Left ventricle myocardium superior (tissue), 1 donor: Measurements from ENCODE around the gene ADRB1. TPM values are rescaled to one million over a fixed set of nuclear protein-coding genes. Genes with fewer than 3 reads are reported as not detected.
A peak's percentile ranks its signal among the peaks of the same experiment; 100 is the strongest.

ENCODE experiments used
- ATAC-seq: fragments of 200-7000 bp; cut with Tn5 transposase; one replicate; pipeline ENCODE4 v1.9.1; 2020; ENCODE audit warnings: mild to moderate bottlenecking, moderate library complexity
- DNase-seq: peaks from one replicate; pipeline ENCODE4 v3.0.0-alpha.2; 2020
- intact Hi-C: fragments of 100-400 bp; cut with micrococcal nuclease; formaldehyde crosslinking; loops from one replicate; pipeline ENCODE4 v1.11.0; 2022
- total RNA-seq: library from RNA; stranded (reverse); fragmentation: NEBNext Ultra II Directional; extraction: Animal tissue kit (Norgen Biotek cat#: 25700); gene quantifications from one replicate; pipeline ENCODE4 v1.2.1, GENCODE V29; 2021
- donor health status: DM: no; HTN: yes; CAD: no; lungs with severe emphysema.

Gene ADRB1
- total RNA-seq, 1 donor from 2014 or later, result 77.8 TPM

GRCh38 chr10:114045136-114046086, 1.7 kb downstream of the ADRB1 start:
- intact Hi-C loops, result no loop called here
- DNase-seq, result peak; percentile 69

GRCh38 chr10:114046087-114046458, 2.4 kb downstream of the ADRB1 start:
- no peak for ATAC-seq
- intact Hi-C loops, result no loop called here
- no peak for DNase-seq

More at GRCh38 chr10:114045136-114046086, 1.7 kb downstream of the ADRB1 start:
- no peak for ATAC-seq

DNA sequence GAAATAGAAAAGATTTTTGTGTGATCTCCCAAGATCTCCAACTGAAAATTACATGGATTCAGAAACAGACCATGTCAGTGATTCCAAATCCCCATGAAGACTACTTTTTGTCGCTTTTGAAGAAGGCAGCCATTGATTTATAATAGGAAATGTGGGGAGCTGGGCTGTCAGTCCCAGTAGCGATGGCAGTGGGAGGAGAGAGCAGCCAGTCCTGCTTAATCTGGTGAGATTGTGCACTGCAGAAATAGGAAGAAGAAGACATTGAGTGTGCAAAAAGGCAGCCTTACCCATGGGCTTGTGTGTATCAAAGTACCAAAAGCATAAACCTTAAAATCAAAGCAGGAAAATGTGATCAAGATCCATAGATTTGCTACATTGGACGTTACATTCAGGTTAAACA, 4.8 kb downstream of the ADRB1 start:
- DNase-seq (no peak), ATAC-seq (peak; percentile 18)
- intact Hi-C loops, result no loop called here

DNA sequence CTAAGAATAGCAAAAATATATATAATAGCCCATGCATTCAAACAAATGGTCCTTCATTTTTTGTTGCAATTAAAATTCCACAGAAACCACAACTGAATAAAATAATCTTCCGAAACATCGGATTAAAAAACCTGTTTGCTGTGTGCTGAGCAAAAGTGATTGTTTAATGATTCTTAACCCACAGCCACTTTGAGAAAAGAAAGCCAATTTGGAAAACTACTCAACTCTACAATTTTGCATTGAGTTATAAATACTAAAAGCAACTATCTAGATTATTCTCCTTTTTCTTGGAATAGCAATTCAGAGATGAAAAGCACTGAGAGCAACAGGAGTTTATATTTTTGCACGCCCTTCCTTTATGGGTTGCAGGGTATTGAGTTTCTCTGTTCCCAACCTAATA, 8.0 kb downstream of the ADRB1 start:
- ATAC-seq, result no peak
- no peak for DNase-seq
- intact Hi-C loops, result no loop called here

GRCh38 chr10:114052255-114052654, 8.6 kb downstream of the ADRB1 start:
- intact Hi-C loops, result no loop called here

DNA sequence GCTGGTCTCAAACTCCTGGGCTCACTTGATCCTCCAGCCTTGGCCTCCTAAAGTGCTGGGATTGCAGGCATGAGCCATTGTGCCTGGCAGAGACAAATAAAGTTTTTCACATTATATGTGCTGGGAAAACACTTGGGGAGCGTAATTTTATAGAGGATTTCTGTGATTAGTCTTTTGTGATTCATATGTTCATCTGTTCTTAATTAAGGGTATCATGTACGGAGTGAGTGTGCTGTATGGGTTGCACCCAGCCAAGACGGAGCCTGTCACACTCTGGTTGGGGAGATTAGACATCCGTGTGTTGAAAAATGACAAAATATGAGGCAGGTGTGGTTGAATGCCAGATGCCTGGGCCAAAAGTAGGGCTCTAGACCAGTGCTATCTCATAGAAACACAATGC, 10.3 kb downstream of the ADRB1 start:
- intact Hi-C loops, result no loop called here
- no peak for ATAC-seq

More at GRCh38 chr10:114052255-114052654, 8.6 kb downstream of the ADRB1 start:
- DNase-seq (no peak), ATAC-seq (no peak)

DNA sequence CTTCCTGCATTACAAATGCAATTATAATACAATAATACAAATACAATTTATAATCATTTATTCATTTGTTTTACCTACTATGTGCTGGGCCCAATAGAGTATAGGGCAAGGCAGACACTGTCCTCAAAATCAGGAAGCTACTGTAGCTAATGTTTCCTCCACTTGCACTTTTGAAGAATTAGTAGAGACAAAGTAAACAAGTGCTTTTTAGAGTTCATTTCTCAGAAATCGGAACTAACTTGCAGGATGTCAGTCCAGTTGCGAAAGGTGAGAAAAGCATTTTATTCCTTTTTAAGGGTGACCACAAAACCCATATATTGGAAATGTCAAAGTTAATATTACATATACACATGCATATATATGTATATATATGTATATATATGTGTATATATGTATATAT, 14.2 kb downstream of the ADRB1 start:
- ATAC-seq (no peak), DNase-seq (no peak)
- intact Hi-C loops, result no loop called here

More for the DNA sequence above, 10.3 kb downstream of the ADRB1 start:
- no peak for DNase-seq

DNA sequence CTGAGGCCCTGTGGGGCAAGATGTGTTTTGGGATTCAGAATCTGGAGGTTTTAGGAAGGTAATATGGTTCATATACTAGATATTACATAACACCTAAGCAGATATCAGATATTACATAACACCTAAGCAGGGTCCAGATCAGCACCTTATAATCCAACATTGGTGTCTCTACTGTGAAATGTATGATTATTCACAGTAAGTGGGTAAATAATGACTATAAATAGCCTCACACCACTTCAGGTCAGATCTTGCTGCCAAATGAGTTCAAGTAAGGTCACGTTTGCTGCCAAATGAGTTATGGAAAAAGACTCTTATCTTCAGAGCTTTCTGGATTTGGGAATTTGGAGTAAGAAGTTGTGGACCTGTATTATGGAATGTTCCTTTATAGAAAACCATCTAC, 14.6 kb downstream of the ADRB1 start:
- peak; percentile 73 for ATAC-seq

DNA sequence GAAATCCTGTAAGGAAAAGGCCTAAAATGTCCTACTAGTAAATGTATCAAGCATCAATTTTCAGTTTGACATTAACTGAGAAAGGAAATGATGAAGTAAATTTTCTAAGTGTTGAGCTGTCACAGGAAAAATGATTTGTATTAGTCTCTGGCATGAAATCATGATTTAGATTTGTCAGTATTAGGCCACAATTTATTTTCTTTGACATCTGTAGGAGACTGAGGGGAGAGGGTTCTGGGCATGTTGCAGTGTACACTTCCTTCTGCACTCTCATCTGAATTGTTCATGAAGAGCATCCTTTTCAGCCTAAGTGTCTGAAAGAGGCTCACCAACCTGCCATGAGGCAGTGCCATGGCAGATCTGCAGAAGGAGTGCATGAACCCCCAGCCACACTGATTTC, 15.9 kb downstream of the ADRB1 start:
- DNase-seq (no peak), ATAC-seq (no peak)
- intact Hi-C loops, result no loop called here

More for the DNA sequence above, 14.6 kb downstream of the ADRB1 start:
- intact Hi-C loops, result no loop called here
- DNase-seq, result no peak

DNA sequence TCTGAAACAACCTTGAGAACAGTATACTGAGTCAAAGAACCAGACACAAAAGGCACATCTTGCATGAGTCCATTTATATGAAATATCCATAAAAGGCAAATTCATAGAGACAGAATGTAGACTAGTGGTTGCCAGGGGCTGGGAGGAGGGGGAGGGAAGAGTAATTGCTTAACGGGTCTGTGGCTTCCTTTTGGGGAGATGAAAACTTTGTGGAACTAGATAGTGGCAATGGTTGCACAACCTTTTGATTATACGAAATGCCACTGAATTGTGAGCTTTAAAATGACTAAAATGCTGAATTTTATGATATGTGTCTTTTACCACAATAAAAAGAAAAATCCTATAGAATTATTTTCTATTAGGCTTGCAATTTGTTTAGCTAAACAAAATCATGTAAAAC, 16.8 kb downstream of the ADRB1 start:
- no peak for ATAC-seq

GRCh38 chr10:114061148-114061547, 17.5 kb downstream of the ADRB1 start:
- ATAC-seq (no peak), DNase-seq (no peak)
- intact Hi-C loops, result no loop called here

More for the DNA sequence above, 16.8 kb downstream of the ADRB1 start:
- intact Hi-C loops, result no loop called here
- no peak for DNase-seq

- ATAC-seq (no peak), DNase-seq (no peak)
- intact Hi-C loops, result no loop called here
Measured at GRCh38 chr10:114061789-114062188, 18.1 kb downstream of the ADRB1 start.

DNA sequence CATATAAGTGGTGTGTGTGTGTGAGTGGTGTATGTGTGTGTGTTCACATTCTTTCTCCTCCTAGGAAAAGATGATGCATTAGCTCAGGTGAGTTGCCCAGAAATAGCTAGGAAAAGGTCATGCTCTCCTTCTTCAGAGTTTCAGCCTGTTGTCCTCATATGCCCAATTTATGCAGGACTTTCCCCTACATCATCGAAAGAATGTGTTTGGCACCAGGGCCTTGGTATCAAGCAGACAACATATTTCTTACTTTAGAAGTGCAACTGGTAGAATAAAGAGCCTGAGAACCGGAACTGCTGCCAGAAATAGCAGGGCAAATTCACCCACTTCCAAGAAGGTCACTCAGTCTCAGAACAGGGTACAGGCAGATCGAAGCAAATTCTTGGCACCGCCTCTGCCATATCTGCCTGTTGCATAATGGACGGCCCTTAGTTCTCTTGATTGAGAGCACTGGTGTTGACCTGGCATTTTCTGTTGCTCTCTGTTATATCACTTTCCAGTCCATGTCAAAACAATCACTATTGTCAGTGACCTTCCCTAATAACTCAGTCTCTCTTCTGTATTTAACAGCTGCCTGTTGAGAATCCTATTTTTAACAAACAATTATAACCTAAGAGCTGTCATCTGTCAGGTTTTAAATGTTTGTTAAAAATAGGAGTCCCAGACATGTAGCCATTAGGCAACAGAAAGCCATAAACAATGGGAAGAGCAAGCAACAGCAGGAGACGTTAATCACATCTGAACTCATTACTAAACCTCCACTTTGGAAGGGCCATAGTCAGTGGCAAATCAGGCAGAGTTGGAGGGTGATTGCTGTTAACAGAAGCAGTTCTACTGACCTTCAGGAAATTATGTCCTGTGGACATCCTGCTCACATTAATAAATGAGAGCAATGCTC, 20.7 kb downstream of the ADRB1 start:
- ATAC-seq, result peak; percentile 91
- intact Hi-C loops, result no loop called here
- peak; percentile 72 for DNase-seq

DNA sequence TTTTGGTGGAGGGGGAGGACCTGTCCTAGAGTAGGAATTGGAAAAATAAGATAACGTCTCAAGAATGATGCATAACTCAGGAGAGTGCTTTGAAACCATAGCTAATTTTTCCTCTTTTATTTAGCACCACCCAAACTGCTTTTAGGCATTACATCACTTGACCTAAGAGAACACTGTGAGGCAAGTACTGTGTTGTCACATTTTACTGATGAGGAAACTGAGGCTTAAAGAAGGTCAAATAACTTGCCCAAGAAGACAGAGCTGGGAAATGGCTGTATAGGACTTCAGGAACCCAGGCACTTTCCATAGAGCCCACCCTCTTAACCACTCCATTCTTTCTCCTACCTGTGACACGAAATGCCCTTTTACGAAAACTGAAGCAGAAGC, 21.4 kb downstream of the ADRB1 start:
- intact Hi-C loops, result no loop called here
- DNase-seq, result no peak
- ATAC-seq, result no peak

- DNase-seq (no peak), ATAC-seq (peak; percentile 9)
- intact Hi-C loops, result no loop called here
Measured at GRCh38 chr10:114068054-114068707, 24.5 kb downstream of the ADRB1 start.

- DNase-seq (no peak), ATAC-seq (no peak)
- intact Hi-C loops, result no loop called here
Measured at GRCh38 chr10:114070710-114071109, 27.0 kb downstream of the ADRB1 start.

GRCh38 chr10:114071178-114071577, 27.5 kb downstream of the ADRB1 start:
- ATAC-seq (no peak), DNase-seq (no peak)
- intact Hi-C loops, result no loop called here

DNA sequence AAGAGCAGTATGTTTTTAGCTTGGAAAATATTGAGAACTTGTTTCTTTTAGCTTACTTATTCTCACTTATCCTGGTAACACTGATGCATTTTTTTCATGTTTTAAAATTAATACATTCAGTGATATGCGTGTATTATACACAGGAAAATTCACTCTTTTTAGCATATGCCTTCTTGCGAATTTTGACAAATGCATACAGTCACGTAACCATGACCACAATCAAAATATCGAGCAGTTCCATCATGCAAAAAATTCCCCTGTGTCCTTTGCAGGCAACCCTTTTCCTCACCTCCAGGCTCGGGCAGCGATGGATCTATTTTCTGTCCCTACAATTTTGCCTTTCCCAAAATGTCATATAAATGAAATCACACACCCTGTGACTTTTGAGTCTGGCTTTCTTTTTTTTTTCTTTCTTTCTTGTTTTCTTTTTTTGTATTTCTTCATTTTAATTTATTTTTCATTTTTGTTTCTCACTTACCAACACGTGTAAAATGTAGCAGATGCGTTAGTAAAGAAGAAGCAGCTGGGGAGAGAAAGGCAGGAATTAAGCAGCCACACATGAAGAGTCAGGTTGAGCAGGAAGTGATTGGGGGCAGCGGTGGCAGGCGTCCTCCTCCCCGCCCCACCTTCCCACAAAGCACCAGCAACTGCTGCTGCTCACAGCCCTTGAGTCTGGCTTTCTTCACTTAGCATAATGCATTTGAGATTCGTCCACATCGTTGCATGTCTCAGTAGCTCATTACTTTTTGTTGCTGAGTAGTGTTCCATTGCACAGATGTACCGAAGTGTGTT, 29.9 kb downstream of the ADRB1 start:
- DNase-seq (no peak), ATAC-seq (no peak)
- intact Hi-C loops, result no loop called here

DNA sequence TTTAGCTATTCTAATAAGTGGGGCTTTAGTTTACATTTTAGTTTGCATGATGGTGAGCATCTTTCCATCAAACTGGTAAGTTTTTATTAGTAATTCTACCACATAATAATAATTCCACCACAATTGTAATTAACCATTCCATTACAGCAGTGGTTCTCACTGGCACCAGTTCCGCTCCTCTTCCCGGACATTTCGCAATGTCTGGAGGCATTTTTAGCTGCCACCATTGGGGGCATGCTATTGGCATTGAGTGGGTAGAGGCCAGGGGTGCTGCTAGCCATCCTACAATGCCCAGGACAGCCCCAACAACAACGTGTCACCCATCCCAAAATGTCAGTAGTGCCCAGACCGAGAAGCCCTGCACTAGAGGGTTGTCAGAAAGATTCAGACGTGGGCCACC, 31.4 kb downstream of the ADRB1 start:
- DNase-seq, result no peak
- intact Hi-C loops, result no loop called here
- no peak for ATAC-seq
